Measurements from ENCODE around the gene SRPX.

The SRPX gene

GRCh38 chrX:38138900-38139299 lies 81.8 kb downstream of the SRPX start:
- no peak for DNase-seq (ENCODE audit: low read depth in 2 of 2)

GRCh38 chrX:38138157-38138891 lies 82.3 kb downstream of the SRPX start:
- no peak for DNase-seq (ENCODE audit: low read depth in 2 of 2)

GRCh38 chrX:38129366-38129765 lies 91.3 kb downstream of the SRPX start:
- no peak for DNase-seq (ENCODE audit: low read depth in 2 of 2)

- no peak for DNase-seq (ENCODE audit: low read depth in 2 of 2)
Observed at GRCh38 chrX:38127961-38128360, 92.7 kb downstream of the SRPX start.

- no peak for DNase-seq (ENCODE audit: low read depth in 2 of 2)
Observed at GRCh38 chrX:38126179-38126578, 94.5 kb downstream of the SRPX start.

- DNase-seq (ENCODE audit: low read depth in 2 of 2): no peak
Observed at GRCh38 chrX:38124000-38124399, 96.7 kb downstream of the SRPX start.

GRCh38 chrX:38117485-38117884 lies 103.2 kb downstream of the SRPX start:
- DNase-seq (ENCODE audit: low read depth in 2 of 2): no peak

- no peak for DNase-seq (ENCODE audit: low read depth in 2 of 2)
Observed at GRCh38 chrX:38116706-38117105, 104.0 kb downstream of the SRPX start.

GRCh38 chrX:38112566-38112965 lies 108.1 kb downstream of the SRPX start:
- DNase-seq (ENCODE audit: low read depth in 2 of 2): no peak

GRCh38 chrX:38111196-38111595 lies 109.5 kb downstream of the SRPX start:
- no peak for DNase-seq (ENCODE audit: low read depth in 2 of 2)

- DNase-seq (ENCODE audit: low read depth in 2 of 2): no peak
Observed at GRCh38 chrX:38110231-38110630, 110.4 kb downstream of the SRPX start.

- DNase-seq (ENCODE audit: low read depth in 2 of 2): no peak
Observed at GRCh38 chrX:38109042-38109898, 111.4 kb downstream of the SRPX start.

GRCh38 chrX:38108364-38108763 lies 112.3 kb downstream of the SRPX start:
- no peak for DNase-seq (ENCODE audit: low read depth in 2 of 2)

- DNase-seq (ENCODE audit: low read depth in 2 of 2): no peak
Observed at GRCh38 chrX:38106991-38107655, 113.5 kb downstream of the SRPX start.

GRCh38 chrX:38105216-38105725 lies 115.4 kb downstream of the SRPX start:
- DNase-seq (ENCODE audit: low read depth in 2 of 2): no peak

- DNase-seq (ENCODE audit: low read depth in 2 of 2): no peak
Observed at GRCh38 chrX:38103857-38104812, 116.5 kb downstream of the SRPX start.

GRCh38 chrX:38102875-38103274 lies 117.8 kb downstream of the SRPX start:
- DNase-seq (ENCODE audit: low read depth in 2 of 2): no peak

GRCh38 chrX:38102240-38102639 lies 118.4 kb downstream of the SRPX start:
- DNase-seq (ENCODE audit: low read depth in 2 of 2): no peak

- no peak for DNase-seq (ENCODE audit: low read depth in 2 of 2)
Observed at GRCh38 chrX:38099688-38100087, 121.0 kb downstream of the SRPX start.

All from stimulated activated CD8-positive, alpha-beta memory T cell treated with anti-CD3 and anti-CD28 coated beads, Interleukin-7, amount 100 ng/mL, for 4 hours (primary cell).